GM18508 (cell line): ENCODE results near the gene RPL29.

ENCODE experiments used
- ATAC-seq: cut with Tn5 transposase; IDR thresholded peaks from one replicate; pipeline ENCODE4 v1.9.1; 2021; ENCODE audit warnings: moderate number of reproducible peaks; ENCODE audit not compliant: insufficient read depth, unreplicated experiment

The RPL29 gene

GRCh38 chr3:51954105-51954504 lies 41.6 kb downstream of the RPL29 start:
- ATAC-seq, result no peak

DNA sequence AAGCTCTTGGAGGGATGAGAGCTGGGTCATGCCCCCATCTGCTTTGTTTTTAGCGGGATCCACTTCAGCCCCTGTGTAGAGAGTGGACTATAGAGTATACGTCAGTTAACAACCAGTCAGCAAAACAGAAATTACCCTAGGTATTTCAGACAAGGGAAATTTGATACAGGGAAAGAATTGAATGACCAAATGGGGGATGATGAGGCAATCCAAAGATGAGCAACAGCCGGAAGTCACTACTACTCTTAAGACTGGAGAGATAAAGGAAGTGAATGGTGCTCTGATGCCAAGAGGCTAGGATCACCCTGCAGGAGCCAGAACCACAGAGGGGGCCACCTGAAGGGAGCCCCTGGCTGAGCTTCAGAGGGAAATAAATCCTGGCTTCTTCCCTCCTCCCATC lies 42.2 kb downstream of the RPL29 start:
- no peak for ATAC-seq

DNA sequence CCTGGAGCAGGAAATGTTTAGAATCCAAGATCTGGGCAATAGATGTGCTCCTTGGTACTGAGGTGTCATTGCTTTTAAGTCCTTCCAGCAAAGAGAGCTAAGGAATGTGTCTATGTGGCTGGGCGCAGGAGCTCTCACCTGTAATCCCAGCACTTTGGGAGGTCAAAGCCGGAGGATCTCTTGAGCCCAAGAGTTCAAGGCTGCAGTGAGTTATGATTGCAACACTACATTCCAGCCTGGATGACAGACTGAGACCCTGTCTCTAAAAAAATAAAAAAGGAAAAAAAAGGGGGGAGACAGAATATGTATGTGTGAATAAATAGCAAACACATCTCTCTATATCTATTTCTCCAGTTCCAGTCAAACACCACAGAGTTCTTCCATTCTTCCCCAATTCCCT lies 44.8 kb downstream of the RPL29 start:
- no peak for ATAC-seq

DNA sequence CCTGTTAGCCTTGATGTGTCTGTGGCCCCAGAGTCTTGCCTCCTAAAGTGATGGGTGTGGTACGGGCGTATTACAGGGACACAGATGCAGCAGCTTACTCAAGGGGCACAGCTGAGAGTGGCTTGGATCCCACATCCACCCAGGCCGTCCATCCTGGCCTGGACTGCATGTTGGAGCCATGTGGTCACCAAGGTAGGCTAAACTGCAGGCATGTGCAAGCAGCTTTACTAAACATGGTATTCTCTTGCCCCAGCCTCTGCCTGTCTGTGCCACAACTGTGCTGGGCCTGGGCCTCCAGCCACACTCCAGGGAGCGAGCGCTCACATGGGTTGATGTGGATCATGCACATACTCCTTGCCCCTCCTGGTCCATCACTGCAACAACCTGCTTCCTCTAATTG lies 46.6 kb downstream of the RPL29 start:
- ATAC-seq, result no peak

- ATAC-seq, result no peak
These were observed 47.6 kb downstream of the RPL29 start for GRCh38 chr3:51948016-51948580.

- ATAC-seq, result no peak
These were observed 48.3 kb downstream of the RPL29 start for GRCh38 chr3:51947215-51947900.

DNA sequence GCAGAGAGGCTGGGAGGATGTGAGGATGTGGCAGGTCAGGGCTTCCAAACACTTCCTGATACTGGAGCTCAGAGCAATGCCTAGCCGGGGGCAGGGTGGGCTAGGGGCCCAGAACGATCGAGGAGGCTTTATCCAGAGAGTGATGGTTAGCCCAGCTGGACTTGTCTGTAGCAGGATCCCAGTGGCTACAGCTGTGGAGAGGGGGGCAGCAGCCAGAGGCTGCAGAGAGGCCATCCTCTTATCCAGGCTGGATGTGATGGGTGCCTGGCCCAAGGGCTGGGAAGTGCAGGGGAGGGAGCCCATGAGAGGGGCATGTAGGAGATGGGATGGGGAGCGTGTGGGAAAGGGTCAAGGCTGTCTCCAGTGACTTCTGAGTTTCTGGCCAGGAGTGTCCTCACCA lies 48.9 kb downstream of the RPL29 start:
- ATAC-seq, result no peak

DNA sequence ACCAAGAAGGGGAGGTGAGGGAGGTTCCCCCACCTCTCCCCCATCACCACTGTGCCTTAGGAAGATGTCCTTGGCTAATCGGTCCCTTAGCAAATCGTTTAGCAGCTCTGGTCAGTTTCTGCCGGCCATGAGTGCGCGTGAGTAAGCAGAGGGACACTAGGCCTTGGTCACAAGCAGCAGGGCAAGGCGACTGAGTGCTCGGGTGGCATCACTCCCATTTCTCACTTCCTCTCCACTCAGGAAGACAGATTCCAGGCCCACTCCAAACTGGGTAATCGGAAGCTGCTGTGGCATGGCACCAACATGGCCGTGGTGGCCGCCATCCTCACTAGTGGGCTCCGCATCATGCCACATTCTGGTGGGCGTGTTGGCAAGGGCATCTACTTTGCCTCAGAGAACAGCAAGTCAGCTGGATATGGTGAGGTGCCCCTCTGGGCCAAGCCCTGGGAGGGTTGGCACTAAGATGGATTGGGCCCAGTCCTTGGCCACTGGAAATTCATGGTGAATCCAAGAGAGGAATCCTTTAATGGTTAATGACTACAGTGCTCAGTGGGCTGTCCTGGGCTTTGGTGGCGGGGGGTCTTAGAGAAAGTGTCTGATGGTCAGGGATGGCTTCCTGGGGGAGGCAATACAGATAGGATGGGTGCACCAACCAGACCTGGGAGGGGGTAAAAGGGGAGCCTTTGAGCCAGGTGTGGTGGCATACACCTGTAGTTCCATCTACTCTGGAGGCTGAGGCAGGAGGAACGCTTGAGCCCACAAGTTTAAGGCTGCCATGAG lies 49.6 kb downstream of the RPL29 start:
- ATAC-seq, result no peak

DNA sequence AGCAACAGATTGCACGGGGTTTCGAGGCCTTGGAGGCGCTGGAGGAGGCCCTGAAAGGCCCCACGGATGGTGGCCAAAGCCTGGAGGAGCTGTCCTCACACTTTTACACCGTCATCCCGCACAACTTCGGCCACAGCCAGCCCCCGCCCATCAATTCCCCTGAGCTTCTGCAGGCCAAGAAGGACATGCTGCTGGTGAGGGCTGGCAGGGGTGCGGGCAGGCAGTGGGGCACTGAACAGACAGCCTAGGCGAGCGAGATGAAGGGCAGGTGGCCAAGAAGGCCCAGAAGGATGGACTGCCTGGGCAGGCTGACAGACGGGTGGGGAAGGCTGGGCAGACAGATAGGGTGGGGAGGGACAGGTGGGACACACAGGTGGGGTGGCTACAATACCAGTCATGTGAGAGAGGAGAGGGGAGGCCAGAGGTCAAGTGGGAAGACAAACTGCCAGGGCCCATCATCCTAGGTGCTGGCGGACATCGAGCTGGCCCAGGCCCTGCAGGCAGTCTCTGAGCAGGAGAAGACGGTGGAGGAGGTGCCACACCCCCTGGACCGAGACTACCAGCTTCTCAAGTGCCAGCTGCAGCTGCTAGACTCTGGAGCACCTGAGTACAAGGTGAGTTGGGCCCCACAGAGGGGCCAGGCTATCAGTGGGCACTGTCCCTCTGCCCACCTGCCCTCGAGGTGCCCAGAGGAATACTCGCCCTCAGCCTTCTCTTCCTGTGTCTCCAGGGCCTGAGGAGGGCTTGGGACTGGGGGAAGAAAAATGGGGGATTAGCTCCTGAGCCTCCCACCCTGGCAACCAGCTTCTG lies 50.5 kb downstream of the RPL29 start:
- no peak for ATAC-seq

DNA sequence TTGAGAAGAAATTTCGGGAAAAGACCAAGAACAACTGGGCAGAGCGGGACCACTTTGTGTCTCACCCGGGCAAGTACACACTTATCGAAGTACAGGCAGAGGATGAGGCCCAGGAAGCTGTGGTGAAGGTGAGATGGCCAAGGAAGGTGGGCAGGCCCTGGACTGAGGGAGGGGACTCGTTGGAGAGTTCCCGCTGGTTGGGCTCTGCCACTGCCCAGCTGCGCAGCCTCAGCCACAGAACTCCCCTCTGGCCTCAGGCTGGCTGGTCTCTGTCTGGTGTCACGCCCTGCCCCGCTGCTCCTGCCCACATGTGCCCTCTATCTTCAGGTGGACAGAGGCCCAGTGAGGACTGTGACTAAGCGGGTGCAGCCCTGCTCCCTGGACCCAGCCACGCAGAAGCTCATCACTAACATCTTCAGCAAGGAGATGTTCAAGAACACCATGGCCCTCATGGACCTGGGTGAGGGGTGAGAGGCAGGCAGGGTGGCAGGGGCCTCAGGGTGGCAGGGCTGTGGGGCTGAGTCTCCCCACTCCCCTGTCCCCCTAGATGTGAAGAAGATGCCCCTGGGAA lies 51.2 kb downstream of the RPL29 start:
- ATAC-seq, result no peak
